SU-DHL-6 (cell line): ENCODE results near the gene REXO1.

Source experiments
- H2AFZ ChIP-seq: fragments of 200-600 bp; sonication (generic); 2 replicates; pipeline ENCODE4 v1.6.1; 2014; ENCODE audit warnings: low read depth, mild to moderate bottlenecking, moderate library complexity, mixed read lengths, antibody characterized with exemption, low read length; ENCODE audit not compliant: severe bottlenecking
- H3F3A ChIP-seq: fragments of 200-600 bp; shearing (Covaris generic); 2 replicates; pipeline ENCODE4 v1.6.0; 2016; ENCODE audit warnings: antibody characterized with exemption, mild to moderate bottlenecking; ENCODE audit not compliant: insufficient read depth
- H3K27ac ChIP-seq: fragments of 200-600 bp; sonication (generic); 2 replicates; pipeline ENCODE4 v1.5.1; 2016; ENCODE audit warnings: low read depth, mild to moderate bottlenecking, low read length, moderate library complexity, mixed read lengths
- H3K27me3 ChIP-seq: fragments of 200-600 bp; sonication (generic), shearing (Covaris generic); 2 replicates; pipeline ENCODE4 v1.6.0; 2014; ENCODE audit warnings: mild to moderate bottlenecking, low read length
- H3K36me3 ChIP-seq: fragments of 200-600 bp; sonication (generic); 2 replicates; pipeline ENCODE4 v1.6.1; 2014; ENCODE audit warnings: mild to moderate bottlenecking, low read length, mixed read lengths
- H3K4me2 ChIP-seq: fragments of 300-600, 200-600 bp; shearing (Covaris generic), sonication (generic); 2 replicates; pipeline ENCODE4 v1.6.0; 2014; ENCODE audit warnings: low read length, low read depth, mild to moderate bottlenecking; ENCODE audit not compliant: poor library complexity, severe bottlenecking
- H3K4me3 ChIP-seq: fragments of 200-600 bp; sonication (generic); 2 replicates; pipeline ENCODE4 v1.5.1; 2014; ENCODE audit warnings: antibody characterized with exemption, low read length, mild to moderate bottlenecking, mixed read lengths; ENCODE audit not compliant: insufficient read depth, poor library complexity, severe bottlenecking
- H3K79me2 ChIP-seq: fragments of 200-600 bp; sonication (generic); 2 replicates; pipeline ENCODE4 v1.6.1; 2014; ENCODE audit warnings: mild to moderate bottlenecking, low read length, moderate library complexity; ENCODE audit not compliant: insufficient read depth
- H3K9ac ChIP-seq: fragments of 200-600 bp; sonication (generic); 2 replicates; pipeline ENCODE4 v1.7.0; 2014; ENCODE audit warnings: mild to moderate bottlenecking, low read length
- H3K9me2 ChIP-seq: fragments of 200-600 bp; sonication (generic); replicated peaks from 2 replicates; pipeline ENCODE4 v1.6.1; 2014; ENCODE audit warnings: low read length; ENCODE audit not compliant: insufficient read depth
- H3K9me3 ChIP-seq: fragments of 200-600 bp; sonication (generic); 2 replicates; pipeline ENCODE4 v1.6.1; 2014; ENCODE audit warnings: low read length, mixed read lengths; ENCODE audit not compliant: insufficient read depth
- H4K20me1 ChIP-seq: fragments of 200-600 bp; sonication (generic); 2 replicates; pipeline ENCODE4 v1.6.1; 2014; ENCODE audit warnings: low read depth, mild to moderate bottlenecking, antibody characterized with exemption, low read length, moderate library complexity, mixed read lengths
- CTCF ChIP-seq: fragments of 200-600 bp; sonication (generic); IDR thresholded peaks from one replicate; pipeline ENCODE4 v1.5.1; 2017; ENCODE audit warnings: antibody characterized with exemption, mild to moderate bottlenecking, low read length, moderate library complexity; ENCODE audit not compliant: insufficient read depth, poor library complexity, severe bottlenecking
- EZH2phosphoT487 ChIP-seq: fragments of 200-600 bp; sonication (generic), shearing (Covaris generic); conservative IDR thresholded peaks from 2 replicates; pipeline ENCODE4 v1.6.1; 2018; ENCODE audit warnings: mild to moderate bottlenecking, antibody characterized with exemption, low read length, moderate library complexity, mixed read lengths

The REXO1 gene

GRCh38 chr19:1785310-1785709, 63.0 kb downstream of the REXO1 start:
- Histone ChIP-seq H3K4me3 (no peak overlapping the region), H4K20me1 (no peaks in the 10 kb centered on the region), H3K36me3 (no peaks in the 10 kb centered on the region), H3K27me3 (no peaks in the 10 kb centered on the region), H3F3A (no peaks in the 10 kb centered on the region), H3K9ac (no peak overlapping the region), H2AFZ (no peak overlapping the region), H3K4me2 (no peak overlapping the region), H3K9me2 (no peaks in the 10 kb centered on the region), H3K79me2 (no peaks in the 10 kb centered on the region), H3K27ac (no peak overlapping the region), H3K9me3 (no peaks in the 10 kb centered on the region)
- TF ChIP-seq CTCF (no peak), EZH2phosphoT487 (no peak)

- Histone ChIP-seq H3K9me2 (no peaks in the 10 kb centered on the region), H3K9ac (no peak overlapping the region), H3K4me2 (no peak overlapping the region), H3K9me3 (no peaks in the 10 kb centered on the region), H3K27me3 (no peaks in the 10 kb centered on the region), H3K4me3 (no peak overlapping the region), H2AFZ (no peak overlapping the region), H3K27ac (no peak overlapping the region), H4K20me1 (no peaks in the 10 kb centered on the region), H3K79me2 (no peaks in the 10 kb centered on the region), H3K36me3 (no peaks in the 10 kb centered on the region), H3F3A (no peaks in the 10 kb centered on the region)
- TF ChIP-seq CTCF (no peak), EZH2phosphoT487 (no peak)
Measured at GRCh38 chr19:1783874-1784273, 64.4 kb downstream of the REXO1 start.

GRCh38 chr19:1783354-1783753, 64.9 kb downstream of the REXO1 start:
- H3K4me2 ChIP-seq, result no peak overlapping the region
- H3F3A ChIP-seq, result no peaks in the 10 kb centered on the region
- H3K4me3 ChIP-seq, result no peak overlapping the region
- TF ChIP-seq EZH2phosphoT487 (no peak), CTCF (no peak)
- H2AFZ ChIP-seq, result no peak overlapping the region
- no peaks in the 10 kb centered on the region for H4K20me1 ChIP-seq
- H3K9ac ChIP-seq, result no peak overlapping the region
- no peaks in the 10 kb centered on the region for H3K27me3 ChIP-seq
- H3K27ac ChIP-seq, result no peak overlapping the region
- H3K79me2 ChIP-seq, result no peaks in the 10 kb centered on the region
- no peaks in the 10 kb centered on the region for H3K9me2 ChIP-seq
- H3K36me3 ChIP-seq, result no peaks in the 10 kb centered on the region
- H3K9me3 ChIP-seq, result no peaks in the 10 kb centered on the region

GRCh38 chr19:1782521-1782920, 65.8 kb downstream of the REXO1 start:
- Histone ChIP-seq H4K20me1 (no peaks in the 10 kb centered on the region), H3K27ac (no peak overlapping the region), H3K27me3 (no peaks in the 10 kb centered on the region), H3K9me3 (no peaks in the 10 kb centered on the region), H3K4me3 (no peak overlapping the region), H3K79me2 (no peaks in the 10 kb centered on the region), H3F3A (no peaks in the 10 kb centered on the region), H2AFZ (no peak overlapping the region), H3K36me3 (no peaks in the 10 kb centered on the region), H3K9ac (no peak overlapping the region), H3K9me2 (no peaks in the 10 kb centered on the region), H3K4me2 (no peak overlapping the region)
- TF ChIP-seq CTCF, result no peak
- TF ChIP-seq EZH2phosphoT487, result no peak
